Measurements from ENCODE around the gene HHAT. TPM values are rescaled to one million over a fixed set of nuclear protein-coding genes. Genes with fewer than 3 reads are reported as not detected.
A peak's percentile ranks its signal among the peaks of the same experiment; 100 is the strongest.

HHAT gene
- total RNA-seq, 1 donor from 2014 or later, result 2.9 TPM

- no peak overlapping the region for H3K4me3 ChIP-seq (ENCODE audit: low read depth, low read length)
- peaks cover 2% of the 10 kb centered on the region for H3K27me3 ChIP-seq (ENCODE audit: control insufficient read depth, insufficient read depth, low read length)
- FAIRE-seq (no peak), DNase-seq (ENCODE audit: low read depth) (no peak)
- no peaks in the 10 kb centered on the region for H3K36me3 ChIP-seq (ENCODE audit: control insufficient read depth, insufficient read depth, low read length)
- no peak for TF ChIP-seq CTCF (IDR thresholded peaks at IDR 0.05; ENCODE audit: insufficient read depth, low read length, severe bottlenecking)
Observed at GRCh38 chr1:210298296-210298695, 30.4 kb upstream of the HHAT start.

DNA sequence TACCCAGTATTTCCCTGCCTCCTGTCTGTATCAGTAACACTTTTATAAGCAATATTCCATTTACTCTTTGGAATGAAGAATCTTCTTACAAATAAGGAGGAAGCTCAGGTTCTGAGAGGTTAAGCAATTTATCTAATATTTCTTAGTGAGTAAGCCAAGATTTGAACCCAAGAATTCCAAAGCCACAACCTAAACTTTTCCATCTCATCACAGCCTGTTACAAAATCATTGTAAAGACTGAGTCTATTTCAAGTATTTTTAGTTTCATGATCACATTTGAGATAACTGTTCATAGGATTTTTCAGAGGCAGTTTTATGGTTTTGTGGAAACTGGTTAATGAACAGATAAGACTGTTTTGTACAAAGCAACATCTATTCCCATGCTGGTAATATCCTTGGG lies 29.8 kb upstream of the HHAT start:
- Histone ChIP-seq H3K36me3 (ENCODE audit: control insufficient read depth, insufficient read depth, low read length) (no peaks in the 10 kb centered on the region), H3K4me3 (ENCODE audit: low read depth, low read length) (no peak overlapping the region), H3K27me3 (ENCODE audit: control insufficient read depth, insufficient read depth, low read length) (peaks cover 2% of the 10 kb centered on the region)
- TF ChIP-seq CTCF (IDR thresholded peaks at IDR 0.05; ENCODE audit: insufficient read depth, low read length, severe bottlenecking), result no peak
- DNase-seq (ENCODE audit: low read depth) (no peak), FAIRE-seq (no peak)

DNA sequence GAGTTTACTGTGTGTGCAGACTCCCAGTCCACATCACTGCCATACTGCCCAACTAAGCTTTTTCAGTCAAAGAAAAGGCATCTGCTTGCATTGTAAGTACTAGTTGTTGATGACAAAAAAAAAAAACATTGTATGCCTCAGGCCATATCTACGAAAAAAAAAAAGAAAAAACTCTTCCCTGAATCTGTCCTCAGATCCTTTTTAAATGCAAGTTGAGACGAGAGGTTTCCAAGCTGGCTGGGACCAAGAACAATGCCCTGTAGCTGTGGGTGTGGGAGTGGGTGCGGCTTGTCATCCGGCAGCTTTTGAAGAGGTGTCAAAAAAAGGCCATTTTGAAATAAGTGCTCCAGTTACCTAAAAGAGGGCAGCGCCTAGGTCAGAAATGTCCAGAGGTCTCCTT lies 29.2 kb upstream of the HHAT start:
- peak; percentile 53 for DNase-seq (ENCODE audit: low read depth)
- H3K4me3 ChIP-seq (ENCODE audit: low read depth, low read length), result no peak overlapping the region
- H3K36me3 ChIP-seq (ENCODE audit: control insufficient read depth, insufficient read depth, low read length), result no peaks in the 10 kb centered on the region
- no peak for FAIRE-seq
- no peak for TF ChIP-seq CTCF (IDR thresholded peaks at IDR 0.05; ENCODE audit: insufficient read depth, low read length, severe bottlenecking)
- H3K27me3 ChIP-seq (ENCODE audit: control insufficient read depth, insufficient read depth, low read length), result peaks cover 2% of the 10 kb centered on the region

GRCh38 chr1:210300923-210301614 lies 27.6 kb upstream of the HHAT start:
- peaks cover 2% of the 10 kb centered on the region for H3K27me3 ChIP-seq (ENCODE audit: control insufficient read depth, insufficient read depth, low read length)
- H3K36me3 ChIP-seq (ENCODE audit: control insufficient read depth, insufficient read depth, low read length), result no peaks in the 10 kb centered on the region
- no peak overlapping the region for H3K4me3 ChIP-seq (ENCODE audit: low read depth, low read length)
- FAIRE-seq (no peak), DNase-seq (ENCODE audit: low read depth) (no peak)
- TF ChIP-seq CTCF (IDR thresholded peaks at IDR 0.05; ENCODE audit: insufficient read depth, low read length, severe bottlenecking), result no peak

GRCh38 chr1:210301615-210302000 lies 27.1 kb upstream of the HHAT start:
- peak; percentile 72 for FAIRE-seq
- Histone ChIP-seq H3K36me3 (ENCODE audit: control insufficient read depth, insufficient read depth, low read length) (no peaks in the 10 kb centered on the region), H3K27me3 (ENCODE audit: control insufficient read depth, insufficient read depth, low read length) (peaks cover 2% of the 10 kb centered on the region), H3K4me3 (ENCODE audit: low read depth, low read length) (no peak overlapping the region)
- no peak for DNase-seq (ENCODE audit: low read depth)
- TF ChIP-seq CTCF (IDR thresholded peaks at IDR 0.05; ENCODE audit: insufficient read depth, low read length, severe bottlenecking), result no peak

- FAIRE-seq, result no peak
- H3K27me3 ChIP-seq (ENCODE audit: control insufficient read depth, insufficient read depth, low read length), result peaks cover 2% of the 10 kb centered on the region
- TF ChIP-seq CTCF (IDR thresholded peaks at IDR 0.05; ENCODE audit: insufficient read depth, low read length, severe bottlenecking), result no peak
- H3K4me3 ChIP-seq (ENCODE audit: low read depth, low read length), result no peak overlapping the region
- DNase-seq (ENCODE audit: low read depth), result no peak
- no peaks in the 10 kb centered on the region for H3K36me3 ChIP-seq (ENCODE audit: control insufficient read depth, insufficient read depth, low read length)
Observed at GRCh38 chr1:210302501-210302900, 26.2 kb upstream of the HHAT start.

Measured in bronchial epithelial cell (primary cell).